Measurements from ENCODE around the gene KIAA0513.
"Not testable (repeated sequence)": the region's sequence is repeated elsewhere in the genome, so short reads cannot be mapped to it uniquely, and the experiment has no call there.

KIAA0513 gene

DNA sequence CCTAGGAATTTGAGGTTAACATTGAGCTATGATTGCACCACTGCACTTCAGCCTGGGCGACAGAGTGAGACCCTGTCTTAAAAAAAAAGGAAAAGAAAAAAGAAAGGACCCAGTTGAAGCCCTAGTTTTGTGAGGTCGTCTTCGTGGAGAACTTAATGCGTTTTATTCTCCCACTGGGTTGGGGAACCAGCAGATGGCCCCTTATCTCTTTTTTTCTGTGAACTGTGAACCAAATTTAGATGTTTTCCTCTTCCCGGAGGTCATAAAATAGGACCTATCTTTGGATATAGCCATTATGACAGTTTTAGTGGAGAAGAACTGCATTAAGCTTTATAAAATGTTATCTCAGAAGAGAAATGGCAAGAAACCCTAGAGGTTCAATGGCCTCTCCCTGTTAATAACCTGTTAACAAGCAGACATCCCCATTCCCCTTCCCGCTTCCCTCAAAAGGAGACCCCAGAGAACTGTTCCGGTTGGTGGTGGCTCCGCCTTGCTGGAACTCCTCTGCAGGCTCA, 23.5 kb downstream of the KIAA0513 start:
- Histone ChIP-seq H2AFZ (ENCODE audit: low read length) (no peak overlapping the region), H3K9ac (ENCODE audit: low read length) (no peak overlapping the region), H3K27me3 (ENCODE audit: insufficient read depth, low read length) (no peaks in the 10 kb centered on the region), H3K36me3 (ENCODE audit: insufficient read depth, low read length) (no peaks in the 10 kb centered on the region), H3F3A (ENCODE audit: insufficient read depth, low read length) (no peaks in the 10 kb centered on the region), H3K27ac (ENCODE audit: low read depth, low read length, poor library complexity, severe bottlenecking) (no peak overlapping the region), H3K9me2 (ENCODE audit: low read depth, low read length) (no peaks in the 10 kb centered on the region), H3K4me2 (ENCODE audit: low read length) (no peak overlapping the region), H3K79me2 (ENCODE audit: insufficient read depth, low read length) (no peaks in the 10 kb centered on the region), H3K4me1 (ENCODE audit: insufficient read depth, low read length, severe bottlenecking) (peaks cover 13% of the 10 kb centered on the region), H3K4me3 (ENCODE audit: low read depth, low read length, poor library complexity, severe bottlenecking) (no peak overlapping the region), H3K9me3 (ENCODE audit: low read length) (no peaks in the 10 kb centered on the region), H4K20me1 (ENCODE audit: insufficient read depth, low read length) (no peaks in the 10 kb centered on the region)
- no peak for TF ChIP-seq CTCF (IDR thresholded peaks at IDR 0.05; ENCODE audit: low read length)
- no peak for TF ChIP-seq EZH2 (IDR thresholded peaks at IDR 0.05; ENCODE audit: borderline replicate concordance, low read length)

GRCh38 chr16:85051683-85052082, 24.1 kb downstream of the KIAA0513 start:
- Histone ChIP-seq H4K20me1 (ENCODE audit: insufficient read depth, low read length) (no peaks in the 10 kb centered on the region), H3K4me1 (ENCODE audit: insufficient read depth, low read length, severe bottlenecking) (peaks cover 13% of the 10 kb centered on the region), H2AFZ (ENCODE audit: low read length) (no peak overlapping the region), H3K4me2 (ENCODE audit: low read length) (no peak overlapping the region), H3K36me3 (ENCODE audit: insufficient read depth, low read length) (no peaks in the 10 kb centered on the region), H3K27me3 (ENCODE audit: insufficient read depth, low read length) (no peaks in the 10 kb centered on the region), H3K9me3 (ENCODE audit: low read length) (no peaks in the 10 kb centered on the region), H3K27ac (ENCODE audit: low read depth, low read length, poor library complexity, severe bottlenecking) (no peak overlapping the region), H3K9me2 (ENCODE audit: low read depth, low read length) (no peaks in the 10 kb centered on the region), H3F3A (ENCODE audit: insufficient read depth, low read length) (no peaks in the 10 kb centered on the region), H3K79me2 (ENCODE audit: insufficient read depth, low read length) (no peaks in the 10 kb centered on the region), H3K4me3 (ENCODE audit: low read depth, low read length, poor library complexity, severe bottlenecking) (no peak overlapping the region), H3K9ac (ENCODE audit: low read length) (no peak overlapping the region)
- TF ChIP-seq CTCF (IDR thresholded peaks at IDR 0.05; ENCODE audit: low read length) (no peak), EZH2 (IDR thresholded peaks at IDR 0.05; ENCODE audit: borderline replicate concordance, low read length) (no peak)

GRCh38 chr16:85052536-85052935, 24.9 kb downstream of the KIAA0513 start:
- Histone ChIP-seq H3K79me2 (ENCODE audit: insufficient read depth, low read length) (no peaks in the 10 kb centered on the region), H3K36me3 (ENCODE audit: insufficient read depth, low read length) (no peaks in the 10 kb centered on the region), H3K4me1 (ENCODE audit: insufficient read depth, low read length, severe bottlenecking) (peaks cover 16% of the 10 kb centered on the region), H3K9me2 (ENCODE audit: low read depth, low read length) (no peaks in the 10 kb centered on the region), H3F3A (ENCODE audit: insufficient read depth, low read length) (no peaks in the 10 kb centered on the region), H3K4me2 (ENCODE audit: low read length) (no peak overlapping the region), H3K4me3 (ENCODE audit: low read depth, low read length, poor library complexity, severe bottlenecking) (no peak overlapping the region), H3K9me3 (ENCODE audit: low read length) (no peaks in the 10 kb centered on the region), H3K27me3 (ENCODE audit: insufficient read depth, low read length) (no peaks in the 10 kb centered on the region), H4K20me1 (ENCODE audit: insufficient read depth, low read length) (no peaks in the 10 kb centered on the region), H2AFZ (ENCODE audit: low read length) (no peak overlapping the region), H3K9ac (ENCODE audit: low read length) (no peak overlapping the region), H3K27ac (ENCODE audit: low read depth, low read length, poor library complexity, severe bottlenecking) (no peak overlapping the region)
- no peak for TF ChIP-seq CTCF (IDR thresholded peaks at IDR 0.05; ENCODE audit: low read length)
- TF ChIP-seq EZH2 (IDR thresholded peaks at IDR 0.05; ENCODE audit: borderline replicate concordance, low read length) = no peak

GRCh38 chr16:85054321-85054720, 26.7 kb downstream of the KIAA0513 start:
- not testable (repeated sequence) for H3K9me2 ChIP-seq (ENCODE audit: low read depth, low read length); H3K27me3 ChIP-seq (ENCODE audit: insufficient read depth, low read length); H3K4me3 ChIP-seq (ENCODE audit: low read depth, low read length, poor library complexity, severe bottlenecking); H3F3A ChIP-seq (ENCODE audit: insufficient read depth, low read length); H2AFZ ChIP-seq (ENCODE audit: low read length); H4K20me1 ChIP-seq (ENCODE audit: insufficient read depth, low read length); H3K9ac ChIP-seq (ENCODE audit: low read length); H3K9me3 ChIP-seq (ENCODE audit: low read length); H3K36me3 ChIP-seq (ENCODE audit: insufficient read depth, low read length); H3K79me2 ChIP-seq (ENCODE audit: insufficient read depth, low read length); H3K27ac ChIP-seq (ENCODE audit: low read depth, low read length, poor library complexity, severe bottlenecking); H3K4me2 ChIP-seq (ENCODE audit: low read length)
- peaks cover 20% of the 10 kb centered on the region for H3K4me1 ChIP-seq (ENCODE audit: insufficient read depth, low read length, severe bottlenecking)

Measured in OCI-LY1 (cell line).